CD4-positive, alpha-beta memory T cell (primary cell): ENCODE results near the gene KRT2. TPM values are rescaled to one million over a fixed set of nuclear protein-coding genes. Genes with fewer than 3 reads are reported as not detected.
A peak's percentile ranks its signal among the peaks of the same experiment; 100 is the strongest.

Experiments
- CTCF ChIA-PET: fragments of 350-600 bp; sonication (Branson Sonifier 250); formaldehyde crosslinking; loops from one replicate; lab custom pipeline; 2021; ENCODE audit warnings: inconsistent platforms; ENCODE audit not compliant: partially characterized antibody; lab: Charles Lee
- POLR2A ChIA-PET: fragments of 350-600 bp; sonication (Branson Sonifier 250); formaldehyde crosslinking; loops from one replicate; lab custom pipeline; 2021; ENCODE audit not compliant: partially characterized antibody; lab: Charles Lee
- DNase-seq, 5 donors: peaks; one replicate each; pipeline versions ENCODE4 v3.0.0 to v3.0.0-alpha.2; 2020 to 2022; ENCODE audit warnings: mixed read lengths in 1 of 5
- H3K27ac ChIP-seq: one replicate; pipeline ENCODE4 v1.7.0; 2013; ENCODE audit warnings: low read depth, low read length
- H3K27me3 ChIP-seq: 2 replicates; pipeline ENCODE4 v1.7.0; 2013; ENCODE audit warnings: mild to moderate bottlenecking, low read length, moderate library complexity; ENCODE audit not compliant: insufficient read depth
- H3K36me3 ChIP-seq: 2 replicates; pipeline ENCODE4 v1.7.0; 2013; ENCODE audit warnings: mild to moderate bottlenecking, low read length, moderate library complexity; ENCODE audit not compliant: insufficient read depth
- H3K4me1 ChIP-seq: 2 replicates; pipeline ENCODE4 v1.7.0; 2013; ENCODE audit warnings: mild to moderate bottlenecking, low read length, moderate library complexity; ENCODE audit not compliant: insufficient read depth
- H3K4me3 ChIP-seq, 2 donors: one replicate each; pipeline ENCODE4 v1.7.0; 2013; ENCODE audit warnings: low read length in 2 of 2, mild to moderate bottlenecking in 1 of 2
- H3K9me3 ChIP-seq, 2 donors: one replicate each; pipeline ENCODE4 v1.7.0; 2013; ENCODE audit warnings: low read length in 2 of 2, control low read depth in 1 of 2; ENCODE audit not compliant: control insufficient read depth in 1 of 2
- H3K27ac Mint-ChIP-seq, 7 donors: one replicate each; pipeline ENCODE4 v1.8.0; 2020 to 2021; ENCODE audit warnings: mixed read lengths in 7 of 7, mild to moderate bottlenecking in 6 of 7, inconsistent platforms in 3 of 7, moderate library complexity in 3 of 7
- H3K27me3 Mint-ChIP-seq, 2 donors: one replicate each; pipeline ENCODE4 v1.8.0; 2020 to 2021; ENCODE audit warnings: mixed read lengths in 2 of 2
- H3K36me3 Mint-ChIP-seq, 2 donors: one replicate each; pipeline ENCODE4 v1.8.0; 2020 to 2021; ENCODE audit warnings: mixed read lengths in 2 of 2, inconsistent platforms in 1 of 2, mild to moderate bottlenecking in 1 of 2
- H3K4me1 Mint-ChIP-seq, 4 donors: one replicate each; pipeline ENCODE4 v1.8.0; 2020 to 2021; ENCODE audit warnings: mixed read lengths in 4 of 4, mild to moderate bottlenecking in 1 of 4
- H3K4me3 Mint-ChIP-seq, 8 donors: one replicate each; pipeline ENCODE4 v1.8.0; 2020 to 2021; ENCODE audit warnings: mixed read lengths in 8 of 8, mild to moderate bottlenecking in 7 of 8, moderate library complexity in 6 of 8, inconsistent platforms in 3 of 8
- H3K9me3 Mint-ChIP-seq, 8 donors: one replicate each; pipeline ENCODE4 v1.8.0; 2020 to 2021; ENCODE audit warnings: mixed read lengths in 8 of 8, mild to moderate bottlenecking in 5 of 8, inconsistent platforms in 3 of 8, moderate library complexity in 1 of 8
- intact Hi-C: fragments of 100-400 bp; cut with micrococcal nuclease; formaldehyde crosslinking; loops from one replicate; pipeline ENCODE4 v1.15.1; 2023
- polyA plus RNA-seq, 2 donors: library from polyadenylated mRNA; unstranded; fragments of 300-500 nt; fragmentation: Illumina TruSeq; gene quantifications; one replicate each; pipeline ENCODE4 v1.2.3, GENCODE V29; 2021
- total RNA-seq, 2 experiments: library from RNA; stranded (reverse); gene quantifications; one replicate each; pipeline ENCODE4 v1.2.3, GENCODE V29; 2021

Gene KRT2
- total and polyA plus RNA-seq, 4 experiments from 2014 or later: 0.08 to 0.39 (median 0.21) TPM

DNA sequence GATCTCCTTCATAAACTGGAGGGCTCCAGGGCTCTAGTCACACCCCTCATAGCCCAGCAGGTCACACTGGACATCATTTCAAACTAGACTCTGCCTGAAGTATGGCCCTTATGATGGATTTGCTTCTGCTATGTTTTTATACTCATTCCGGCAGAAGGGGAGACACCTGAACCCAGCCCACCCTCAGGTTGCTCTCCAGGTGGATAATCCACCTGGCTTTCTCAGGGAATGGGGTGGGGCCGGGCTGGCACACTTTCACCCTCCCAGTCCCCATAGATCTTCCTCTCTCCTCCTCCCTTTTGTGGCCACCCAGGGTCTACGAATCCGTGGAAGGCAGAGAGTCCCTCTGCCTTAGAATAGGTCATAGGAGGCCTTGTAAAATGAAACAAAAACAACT is 23.9 kb downstream of the KRT2 start:
- no peak for DNase-seq
- Mint-ChIP-seq H3K4me3 (peak overlapping the region in 3 of 8 donors; percentile 2 to 50 (median 13)), H3K36me3 (no peaks in the 10 kb centered on the region), H3K27ac (peak overlapping the region in 1 of 7 donors; percentile 30), H3K4me1 (peaks cover 9 to 57% (median 27%) of the 10 kb centered on the region in 4 donors), H3K27me3 (peaks cover 0 to 1% of the 10 kb centered on the region in 2 donors), H3K9me3 (peaks cover 0 to 2% (median 0%) of the 10 kb centered on the region in 8 donors)
- Histone ChIP-seq H3K9me3 (no peaks in the 10 kb centered on the region), H3K4me1 (peaks cover 13% of the 10 kb centered on the region), H3K36me3 (no peaks in the 10 kb centered on the region), H3K27ac (no peak overlapping the region), H3K4me3 (no peak overlapping the region), H3K27me3 (no peaks in the 10 kb centered on the region)
- ChIA-PET POLR2A (no interaction called here), CTCF (no interaction called here)
- intact Hi-C loops: no loop called here

DNA sequence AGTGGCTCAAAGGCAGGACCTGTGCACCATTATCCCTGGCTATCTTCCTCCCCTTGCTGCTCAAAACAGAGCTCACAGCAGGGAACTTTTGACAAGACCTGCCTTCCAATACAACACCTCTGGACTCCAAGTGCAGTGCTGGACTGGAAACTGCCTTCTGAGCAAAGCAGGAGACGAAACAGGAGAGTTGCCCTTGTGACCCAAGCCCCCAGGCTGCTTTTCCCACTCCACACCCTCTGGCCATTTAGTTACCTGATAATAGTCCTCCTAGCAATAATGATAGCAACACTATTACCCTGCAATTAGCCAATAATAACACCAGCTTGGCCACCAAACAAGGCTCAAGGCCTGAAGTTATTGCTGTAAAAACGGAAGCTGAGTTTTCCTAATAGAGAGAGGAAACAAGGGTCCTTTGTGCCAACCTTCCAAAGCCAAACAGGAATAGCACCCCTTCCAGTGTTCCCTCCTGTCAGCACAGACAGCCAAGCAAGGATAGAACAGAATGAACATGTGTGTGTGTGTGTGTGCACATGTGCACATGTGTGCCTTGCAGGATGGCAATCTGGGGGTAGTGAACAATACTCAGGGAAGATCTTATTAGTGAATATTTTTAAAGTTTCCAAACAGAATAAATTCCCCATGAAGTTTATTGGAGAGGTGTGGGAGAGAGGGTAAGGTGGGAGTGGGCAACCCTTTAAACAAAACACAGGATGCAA is 24.5 kb downstream of the KRT2 start:
- Mint-ChIP-seq H3K4me1 (peaks cover 9 to 51% (median 25%) of the 10 kb centered on the region in 4 donors), H3K9me3 (peaks cover 0 to 7% (median 1%) of the 10 kb centered on the region in 8 donors), H3K27ac (peak overlapping the region in 1 of 7 donors; percentile 25), H3K36me3 (no peaks in the 10 kb centered on the region), H3K4me3 (no peak overlapping the region), H3K27me3 (peaks cover 0 to 3% of the 10 kb centered on the region in 2 donors)
- no peaks in the 10 kb centered on the region for H3K27me3 ChIP-seq
- CTCF ChIA-PET: no interaction called here
- no peak overlapping the region for H3K4me3 ChIP-seq
- peaks cover 11% of the 10 kb centered on the region for H3K4me1 ChIP-seq
- intact Hi-C loops: no loop called here
- no peak for DNase-seq
- POLR2A ChIA-PET: interaction anchor here (1.9 kb wide), 1 partner anchor 18 kb away, joined by 7 read pairs; no protein-coding TSS in a partner anchor
- no peaks in the 10 kb centered on the region for H3K9me3 ChIP-seq
- no peaks in the 10 kb centered on the region for H3K36me3 ChIP-seq
- no peak overlapping the region for H3K27ac ChIP-seq

DNA sequence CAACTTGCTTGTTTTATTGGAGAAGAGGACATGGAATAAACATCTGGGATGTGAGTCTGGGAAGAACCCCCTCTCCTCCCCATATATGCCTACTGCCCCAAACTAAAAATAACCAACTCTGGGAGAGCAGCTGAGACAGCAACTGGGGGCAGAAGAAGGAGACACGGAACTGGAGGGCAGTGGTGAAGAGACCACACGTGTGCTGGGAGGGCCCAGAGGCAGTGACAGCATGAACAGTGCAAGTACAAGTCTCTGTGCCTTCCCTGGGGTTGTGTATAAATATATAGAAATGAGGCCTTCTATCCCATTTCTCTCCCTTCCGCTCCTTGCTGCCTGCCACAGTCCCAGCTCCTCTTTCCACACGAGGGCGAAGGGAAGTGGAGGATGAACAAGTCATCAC is 29.7 kb downstream of the KRT2 start:
- POLR2A ChIA-PET: interaction anchor here (0.8 kb wide), 1 partner anchor 10 kb away, joined by 3 read pairs; no protein-coding TSS in a partner anchor
- no peaks in the 10 kb centered on the region for H3K4me1 ChIP-seq
- CTCF ChIA-PET: no interaction called here
- DNase-seq: no peak
- H3K27me3 Mint-ChIP-seq: peaks cover 2 to 4% of the 10 kb centered on the region in 2 donors
- H3K4me1 Mint-ChIP-seq: peaks cover 0 to 16% (median 6%) of the 10 kb centered on the region in 4 donors
- H3K9me3 Mint-ChIP-seq: peaks cover 0 to 7% (median 1%) of the 10 kb centered on the region in 8 donors
- intact Hi-C loops: no loop called here
- H3K27ac Mint-ChIP-seq: no peak overlapping the region
- no peaks in the 10 kb centered on the region for H3K36me3 Mint-ChIP-seq
- no peaks in the 10 kb centered on the region for H3K27me3 ChIP-seq
- H3K9me3 ChIP-seq: no peaks in the 10 kb centered on the region
- no peak overlapping the region for H3K4me3 Mint-ChIP-seq
- no peak overlapping the region for H3K27ac ChIP-seq
- H3K4me3 ChIP-seq: no peak overlapping the region
- H3K36me3 ChIP-seq: no peaks in the 10 kb centered on the region

- ChIA-PET CTCF (interaction anchor here (1.2 to 1.5 kb wide), 2 partner anchors 15 to 35 kb away, joined by 3 read pairs; no protein-coding TSS in a partner anchor), POLR2A (interaction anchor here (1.0 to 2.1 kb wide), 3 partner anchors 8 to 32 kb away, joined by 3 to 6 read pairs (median 4); no protein-coding TSS in a partner anchor)
- peaks cover 3 to 8% of the 10 kb centered on the region in 2 donors for H3K27me3 Mint-ChIP-seq
- peaks cover 26% of the 10 kb centered on the region for H3K4me1 ChIP-seq
- no peak overlapping the region for H3K27ac ChIP-seq
- H3K36me3 ChIP-seq: no peaks in the 10 kb centered on the region
- H3K27me3 ChIP-seq: no peaks in the 10 kb centered on the region
- H3K27ac Mint-ChIP-seq: no peak overlapping the region
- H3K4me1 Mint-ChIP-seq: peaks cover 7 to 39% (median 23%) of the 10 kb centered on the region in 4 donors
- H3K9me3 Mint-ChIP-seq: peaks cover 0 to 7% (median 1%) of the 10 kb centered on the region in 8 donors
- H3K4me3 Mint-ChIP-seq: no peak overlapping the region
- no peaks in the 10 kb centered on the region for H3K9me3 ChIP-seq
- H3K4me3 ChIP-seq: no peak overlapping the region
- DNase-seq: no peak
- H3K36me3 Mint-ChIP-seq: no peaks in the 10 kb centered on the region
- intact Hi-C loops: no loop called here
Observed at GRCh38 chr12:52618866-52619265, 33.1 kb downstream of the KRT2 start.

DNA sequence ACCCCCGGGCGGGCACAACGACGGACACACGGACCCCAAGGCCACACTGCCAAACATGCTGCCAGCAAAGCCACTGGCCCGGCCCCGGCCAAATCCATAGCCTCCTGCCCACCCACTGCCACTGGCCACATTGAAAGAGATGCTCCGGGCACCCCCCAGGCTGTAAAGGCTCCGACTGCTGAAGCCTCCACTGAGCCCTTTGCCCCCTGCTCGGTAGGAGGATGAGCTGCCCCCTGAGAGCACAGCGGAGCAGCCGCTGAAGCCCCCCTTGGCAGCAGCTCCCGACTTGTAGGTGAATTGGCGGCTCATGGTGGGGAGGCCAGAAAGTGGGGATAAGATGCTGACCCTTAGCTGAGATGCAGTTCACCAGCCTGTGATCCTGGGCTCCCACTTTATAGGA is 33.8 kb downstream of the KRT2 start, which contains the start of gene KRT73:
Gene KRT73 (minus strand): TSS at position 344 of the 400 bp plus-strand sequence. CDS start 35 bp downstream, at position 309.
- Mint-ChIP-seq H3K4me3 (no peak within 1 kb of the TSS), H3K36me3 (no peaks in the 10 kb centered on the region), H3K27ac (peak within 1 kb of the TSS in 1 of 7 donors; percentile 57), H3K27me3 (peaks cover 3 to 8% of the 10 kb centered on the region in 2 donors), H3K4me1 (peaks cover 7 to 46% (median 26%) of the 10 kb centered on the region in 4 donors), H3K9me3 (peaks cover 0 to 6% (median 1%) of the 10 kb centered on the region in 8 donors)
- DNase-seq: no peak
- no peak within 1 kb of the TSS for H3K27ac ChIP-seq
- no peak within 1 kb of the TSS for H3K4me3 ChIP-seq
- intact Hi-C loops: no loop called here
- ChIA-PET POLR2A (no interaction called here), CTCF (interaction anchor here (1.4 kb wide), 1 partner anchor 253 kb away, joined by 4 read pairs; no protein-coding TSS in a partner anchor)
- H3K9me3 ChIP-seq: no peaks in the 10 kb centered on the region
- H3K4me1 ChIP-seq: peaks cover 26% of the 10 kb centered on the region
- no peaks in the 10 kb centered on the region for H3K27me3 ChIP-seq
- H3K36me3 ChIP-seq: no peaks in the 10 kb centered on the region

- intact Hi-C loops: no loop called here
- Histone ChIP-seq H3K4me1 (peaks cover 33% of the 10 kb centered on the region), H3K27me3 (no peaks in the 10 kb centered on the region), H3K9me3 (no peaks in the 10 kb centered on the region), H3K27ac (no peak overlapping the region), H3K36me3 (no peaks in the 10 kb centered on the region), H3K4me3 (no peak overlapping the region)
- no peak for DNase-seq
- CTCF ChIA-PET: interaction anchor here (1.4 kb wide), 1 partner anchor 254 kb away, joined by 4 read pairs; no protein-coding TSS in a partner anchor
- no peak overlapping the region for H3K4me3 Mint-ChIP-seq
- H3K4me1 Mint-ChIP-seq: peaks cover 11 to 54% (median 32%) of the 10 kb centered on the region in 4 donors
- peaks cover 2 to 8% of the 10 kb centered on the region in 2 donors for H3K27me3 Mint-ChIP-seq
- peaks cover 0 to 1% (median 0%) of the 10 kb centered on the region in 8 donors for H3K9me3 Mint-ChIP-seq
- POLR2A ChIA-PET: interaction anchor here (2.0 kb wide), 1 partner anchor 16 kb away, joined by 4 read pairs; no protein-coding TSS in a partner anchor
- no peaks in the 10 kb centered on the region for H3K36me3 Mint-ChIP-seq
- peak overlapping the region in 3 of 7 donors; percentile 49 to 57 (median 51) for H3K27ac Mint-ChIP-seq
Observed at GRCh38 chr12:52617403-52617785, 34.6 kb downstream of the KRT2 start.
